Immature natural killer cell (primary cell): ENCODE measurements around the gene ZNF793. TPM values are rescaled to one million over a fixed set of nuclear protein-coding genes. Genes with fewer than 3 reads are reported as not detected.

Experiments used
- DNase-seq, 3 donors: peaks; one replicate each; pipeline ENCODE4 v3.0.0; 2022; ENCODE audit warnings: mixed read lengths in 1 of 3
- H3K27ac Mint-ChIP-seq, 6 donors: one replicate each; pipeline ENCODE4 v1.8.0; 2020; ENCODE audit warnings: mixed read lengths in 6 of 6, mild to moderate bottlenecking in 5 of 6, inconsistent platforms in 4 of 6, moderate library complexity in 3 of 6
- H3K27me3 Mint-ChIP-seq, 3 donors: one replicate each; pipeline ENCODE4 v1.8.0; 2020 to 2021; ENCODE audit warnings: low read depth in 3 of 3, mild to moderate bottlenecking in 3 of 3, mixed read lengths in 3 of 3, moderate library complexity in 3 of 3, inconsistent platforms in 1 of 3
- H3K36me3 Mint-ChIP-seq, 3 donors: one replicate each; pipeline ENCODE4 v1.8.0; 2020; ENCODE audit warnings: mixed read lengths in 3 of 3, inconsistent platforms in 2 of 3, mild to moderate bottlenecking in 2 of 3
- H3K4me1 Mint-ChIP-seq, 2 donors: one replicate each; pipeline ENCODE4 v1.8.0; 2020; ENCODE audit warnings: inconsistent platforms in 2 of 2, mild to moderate bottlenecking in 2 of 2, mixed read lengths in 2 of 2, moderate library complexity in 1 of 2
- H3K4me3 Mint-ChIP-seq, 5 donors: one replicate each; pipeline ENCODE4 v1.8.0; 2020; ENCODE audit warnings: mild to moderate bottlenecking in 5 of 5, mixed read lengths in 5 of 5, inconsistent platforms in 3 of 5, moderate library complexity in 3 of 5
- H3K9me3 Mint-ChIP-seq, 6 donors: one replicate each; pipeline ENCODE4 v1.8.0; 2020; ENCODE audit warnings: mild to moderate bottlenecking in 6 of 6, mixed read lengths in 6 of 6, inconsistent platforms in 4 of 6, moderate library complexity in 3 of 6
- polyA plus RNA-seq, 3 donors: library from polyadenylated mRNA; unstranded; fragments of 300-500 nt; fragmentation: Illumina TruSeq; gene quantifications; one replicate each; pipeline ENCODE4 v1.2.3, GENCODE V29; 2021

Gene ZNF793
- 1 to 10 TPM in 2 of 3 donors, under 1 TPM in 1; 0.13 to 3.0 (median 2.1) TPM for polyA plus RNA-seq

DNA sequence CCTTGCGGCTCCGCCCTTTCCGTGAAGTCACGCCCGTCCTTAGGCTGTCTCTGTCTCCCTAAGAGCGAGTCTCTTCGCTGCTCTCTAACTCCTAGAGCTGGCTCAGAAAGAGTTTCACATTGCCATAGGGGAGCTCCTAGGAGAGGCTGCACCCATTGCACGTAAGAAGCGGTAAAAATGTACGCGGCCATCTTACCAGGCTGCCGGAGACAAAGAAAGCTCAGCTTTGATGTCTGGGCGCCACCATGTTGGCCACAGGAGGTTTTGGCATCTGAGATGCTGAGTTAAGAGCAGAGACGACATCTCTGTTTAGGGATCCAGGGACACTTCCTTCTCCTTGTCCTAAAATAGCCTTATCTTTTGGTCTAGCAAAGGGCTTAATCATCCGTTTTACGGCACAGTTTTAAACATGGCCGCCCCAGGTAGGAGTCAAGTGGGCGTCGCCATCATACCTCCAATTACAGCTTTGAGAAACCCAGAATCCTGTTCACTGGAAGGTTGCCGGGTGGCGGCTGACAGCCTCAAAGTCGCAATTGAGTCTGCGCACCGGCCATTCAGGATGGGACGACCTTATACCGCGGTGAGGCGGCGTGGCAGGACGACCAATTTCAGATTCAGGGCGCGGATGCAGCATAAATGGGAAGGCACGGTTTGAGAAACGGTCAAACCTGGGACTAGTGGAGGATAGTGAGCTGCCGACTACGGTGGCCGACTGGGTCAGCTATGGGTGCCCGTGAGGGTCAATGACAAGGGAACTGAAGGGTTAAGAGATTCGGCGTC is at the start of gene ZNF793:
TSS of gene ZNF793 (plus strand) at position 553 of the 780 bp plus-strand sequence. CDS start 16,501 bp downstream, outside the sequence.
- DNase-seq: peak; percentile 81 to 84 (median 82)
- H3K27ac Mint-ChIP-seq: no peak within 1 kb of the TSS
- peaks cover 5 to 22% (median 11%) of the 10 kb centered on the region in 3 donors for H3K36me3 Mint-ChIP-seq
- peaks cover 0 to 7% (median 0%) of the 10 kb centered on the region in 3 donors for H3K27me3 Mint-ChIP-seq
- H3K9me3 Mint-ChIP-seq: peaks cover 0 to 5% (median 2%) of the 10 kb centered on the region in 6 donors
- no peaks in the 10 kb centered on the region for H3K4me1 Mint-ChIP-seq
- H3K4me3 Mint-ChIP-seq: no peak within 1 kb of the TSS

DNA sequence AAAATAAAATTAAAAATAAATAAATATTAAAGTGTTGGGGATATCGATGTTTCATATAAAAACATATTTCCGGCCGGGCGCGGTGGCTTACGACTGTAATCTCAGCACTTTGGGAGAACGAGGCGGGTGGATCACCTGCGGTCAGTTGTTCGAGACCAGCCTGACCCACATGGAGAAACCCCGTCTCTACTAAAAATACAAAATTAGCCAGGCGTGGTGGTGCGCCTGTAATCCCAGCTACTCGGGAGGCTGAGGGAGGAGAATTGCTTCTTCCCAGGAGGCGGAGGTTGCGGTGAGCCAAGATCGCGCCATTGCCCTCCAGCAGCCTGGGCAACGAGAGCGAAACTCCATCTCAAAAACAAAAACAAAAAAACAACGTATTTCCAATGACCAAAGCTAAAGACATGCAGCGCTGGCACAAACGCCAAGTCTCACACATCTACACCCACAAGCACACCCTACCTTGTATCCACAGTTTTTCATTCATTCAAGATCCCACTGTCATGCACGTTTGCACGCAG is 40.4 kb upstream of the ZNF793 start:
- H3K9me3 Mint-ChIP-seq: peaks cover 5 to 11% (median 8%) of the 10 kb centered on the region in 6 donors
- peaks cover 8 to 26% (median 25%) of the 10 kb centered on the region in 3 donors for H3K27me3 Mint-ChIP-seq
- H3K4me1 Mint-ChIP-seq: peaks cover 44 to 52% of the 10 kb centered on the region in 2 donors
- H3K4me3 Mint-ChIP-seq: peak overlapping the region; percentile 91 to 99 (median 97)
- H3K36me3 Mint-ChIP-seq: peaks cover 16 to 20% (median 20%) of the 10 kb centered on the region in 3 donors
- peak overlapping the region; percentile 97 to 99 (median 98) for H3K27ac Mint-ChIP-seq
- no peak for DNase-seq

DNA sequence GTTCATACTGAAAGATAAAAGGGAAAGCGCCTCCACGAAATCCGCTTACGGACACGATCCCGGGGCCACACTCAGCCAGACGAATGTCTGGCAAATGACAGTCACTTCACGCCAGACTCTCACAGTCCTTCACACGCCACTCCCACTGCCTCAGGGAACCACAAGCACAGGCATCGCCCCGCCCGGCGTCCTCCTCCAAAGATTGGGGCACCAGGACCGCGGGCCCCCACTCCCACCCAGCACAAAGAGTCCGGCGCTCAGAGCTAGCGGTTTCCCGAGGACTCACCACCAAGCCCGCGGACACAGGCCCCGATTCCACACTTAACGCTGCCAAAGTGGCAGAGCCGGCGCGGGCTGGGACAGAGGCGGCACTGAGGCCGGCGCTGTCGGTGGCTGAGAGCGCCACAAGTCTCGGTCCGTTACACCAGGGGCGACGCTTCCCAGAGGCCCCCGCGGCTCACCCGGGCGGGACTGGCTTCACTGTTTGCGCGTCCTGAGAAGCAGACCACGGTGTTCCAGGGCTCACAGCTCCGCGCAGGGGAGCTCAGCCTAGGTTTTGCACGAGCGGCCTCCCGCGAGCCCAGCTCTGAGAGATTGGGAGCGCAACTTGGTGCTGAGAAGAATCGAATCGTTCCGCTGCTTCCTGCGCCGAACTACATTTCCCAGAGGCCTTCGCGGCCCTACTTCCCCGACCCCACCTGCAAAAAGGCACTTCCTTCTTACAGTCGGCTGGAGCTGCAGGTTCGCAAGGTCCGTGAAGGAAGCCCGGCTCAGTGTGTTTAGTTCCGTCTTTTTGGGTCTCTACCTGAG is 39.7 kb upstream of the ZNF793 start, which contains the start of gene ZNF569:
TSS of gene ZNF569 (minus strand) at position 647 of the 810 bp plus-strand sequence. CDS start 22,523 bp downstream, outside the sequence.
- Mint-ChIP-seq H3K27me3 (peaks cover 8 to 26% (median 25%) of the 10 kb centered on the region in 3 donors), H3K36me3 (peaks cover 16 to 20% (median 20%) of the 10 kb centered on the region in 3 donors), H3K4me3 (peak within 1 kb of the TSS; percentile 91 to 99 (median 97)), H3K27ac (peak within 1 kb of the TSS; percentile 97 to 99 (median 98)), H3K4me1 (peaks cover 44 to 52% of the 10 kb centered on the region in 2 donors), H3K9me3 (peaks cover 5 to 11% (median 8%) of the 10 kb centered on the region in 6 donors)
- peak; percentile 87 to 90 (median 89) for DNase-seq

DNA sequence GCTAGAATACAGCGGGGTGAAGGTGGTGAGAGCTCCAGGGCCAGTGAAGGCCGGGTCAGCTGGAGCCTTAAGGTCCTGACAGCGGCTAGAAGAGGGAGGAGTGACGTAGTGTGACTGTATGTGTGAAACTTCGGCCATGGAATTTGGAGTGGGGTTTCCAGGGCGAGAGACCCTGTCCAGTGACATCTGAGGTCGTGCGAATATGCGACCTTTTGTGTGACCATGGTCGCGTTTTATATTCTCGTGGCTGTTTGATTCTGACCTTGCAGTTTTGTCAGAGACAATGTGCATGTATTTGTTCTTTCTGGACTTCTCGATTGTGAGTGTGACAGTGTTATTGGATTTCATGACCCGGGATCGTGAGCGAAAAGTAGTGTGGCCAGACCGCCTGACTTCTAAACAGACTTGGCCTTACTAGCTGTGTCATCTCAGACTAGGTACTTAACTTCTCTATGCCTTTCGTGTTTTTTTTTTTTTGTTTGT is 39.1 kb upstream of the ZNF793 start:
- no peak for DNase-seq
- H3K27me3 Mint-ChIP-seq: peaks cover 8 to 26% (median 25%) of the 10 kb centered on the region in 3 donors

DNA sequence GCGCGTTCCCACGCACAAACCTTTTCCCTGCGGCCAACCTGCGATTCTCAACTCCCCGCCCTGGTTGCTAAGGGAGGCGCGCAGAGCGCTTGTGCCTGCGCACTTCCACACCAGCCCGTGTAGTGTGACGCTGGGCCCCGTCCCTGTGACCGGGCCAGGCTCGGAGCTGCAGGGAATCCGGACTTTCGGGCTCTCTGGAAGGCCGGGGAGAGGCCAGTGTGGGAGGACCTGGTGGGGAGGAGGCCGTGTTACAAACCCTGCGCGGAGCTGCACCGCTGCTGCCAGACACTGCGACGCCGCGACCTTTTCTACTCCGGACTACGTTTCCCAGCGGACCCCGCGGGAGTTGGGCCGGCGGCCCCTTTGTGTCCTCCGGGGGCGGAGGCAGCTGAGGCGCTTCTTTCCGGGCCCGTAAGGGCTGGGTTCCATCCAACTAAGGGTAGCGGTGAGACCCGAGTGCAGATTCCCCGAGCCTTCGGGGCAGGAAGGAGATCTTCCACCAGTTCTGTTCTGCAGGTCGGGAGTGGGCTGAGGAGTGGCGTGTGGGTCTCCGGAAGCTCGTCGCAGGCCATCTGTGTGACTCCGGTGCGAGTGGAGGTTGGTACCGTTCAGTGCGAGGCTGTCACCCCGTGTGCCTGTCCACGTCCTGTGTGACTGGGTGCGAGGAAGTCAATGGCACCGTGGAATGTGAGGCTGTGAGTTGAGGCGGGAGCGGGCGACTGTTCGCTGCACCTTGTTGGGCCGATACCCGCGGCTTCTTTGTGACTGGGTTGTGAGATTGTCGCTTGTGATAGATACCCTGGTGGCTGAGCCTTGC is 37.6 kb upstream of the ZNF793 start, which contains the start of gene ZNF570:
TSS of gene ZNF570 (plus strand) at position 396 of the 817 bp plus-strand sequence. CDS start 999 bp downstream, outside the sequence.
- Mint-ChIP-seq H3K27ac (peak within 1 kb of the TSS; percentile 97 to 99 (median 98)), H3K36me3 (peaks cover 16 to 20% (median 19%) of the 10 kb centered on the region in 3 donors), H3K4me1 (peaks cover 44 to 52% of the 10 kb centered on the region in 2 donors), H3K4me3 (peak within 1 kb of the TSS; percentile 95 to 99 (median 97)), H3K27me3 (peaks cover 8 to 26% (median 25%) of the 10 kb centered on the region in 3 donors), H3K9me3 (peaks cover 5 to 11% (median 8%) of the 10 kb centered on the region in 6 donors)
- peak; percentile 85 to 87 (median 86) for DNase-seq

More for the DNA sequence above, 39.1 kb upstream of the ZNF793 start:
- H3K9me3 Mint-ChIP-seq: peaks cover 5 to 11% (median 8%) of the 10 kb centered on the region in 6 donors
- peaks cover 44 to 52% of the 10 kb centered on the region in 2 donors for H3K4me1 Mint-ChIP-seq
- peak overlapping the region; percentile 91 to 99 (median 97) for H3K4me3 Mint-ChIP-seq
- peaks cover 16 to 20% (median 20%) of the 10 kb centered on the region in 3 donors for H3K36me3 Mint-ChIP-seq
- H3K27ac Mint-ChIP-seq: peak overlapping the region; percentile 97 to 99 (median 98)

DNA sequence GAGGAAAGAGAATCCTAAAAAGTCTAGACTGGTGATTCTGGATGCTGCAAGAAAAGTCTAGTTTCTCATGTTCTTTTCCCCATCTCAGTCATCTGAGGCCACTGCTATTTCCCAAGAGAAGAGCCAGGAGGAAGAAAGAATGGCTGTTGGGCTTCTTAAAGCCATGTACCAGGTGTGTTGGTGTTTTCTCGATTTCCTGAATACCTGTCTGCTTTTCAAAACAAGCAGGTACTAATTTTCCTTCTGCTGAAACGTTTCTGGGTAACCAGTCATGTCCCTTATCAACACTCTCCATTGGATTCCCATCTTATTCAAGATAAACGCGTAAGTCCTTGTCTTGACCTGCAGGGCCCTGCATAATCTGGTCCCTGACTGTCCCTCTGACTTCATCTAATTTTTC is 36.5 kb upstream of the ZNF793 start:
- peaks cover 41 to 47% of the 10 kb centered on the region in 2 donors for H3K4me1 Mint-ChIP-seq
- peak overlapping the region; percentile 92 to 99 (median 97) for H3K4me3 Mint-ChIP-seq
- H3K9me3 Mint-ChIP-seq: peaks cover 5 to 11% (median 8%) of the 10 kb centered on the region in 6 donors
- H3K36me3 Mint-ChIP-seq: peaks cover 9 to 13% (median 13%) of the 10 kb centered on the region in 3 donors
- DNase-seq: no peak
- peak overlapping the region; percentile 95 to 99 (median 98) for H3K27ac Mint-ChIP-seq
- peaks cover 8 to 26% (median 25%) of the 10 kb centered on the region in 3 donors for H3K27me3 Mint-ChIP-seq

DNA sequence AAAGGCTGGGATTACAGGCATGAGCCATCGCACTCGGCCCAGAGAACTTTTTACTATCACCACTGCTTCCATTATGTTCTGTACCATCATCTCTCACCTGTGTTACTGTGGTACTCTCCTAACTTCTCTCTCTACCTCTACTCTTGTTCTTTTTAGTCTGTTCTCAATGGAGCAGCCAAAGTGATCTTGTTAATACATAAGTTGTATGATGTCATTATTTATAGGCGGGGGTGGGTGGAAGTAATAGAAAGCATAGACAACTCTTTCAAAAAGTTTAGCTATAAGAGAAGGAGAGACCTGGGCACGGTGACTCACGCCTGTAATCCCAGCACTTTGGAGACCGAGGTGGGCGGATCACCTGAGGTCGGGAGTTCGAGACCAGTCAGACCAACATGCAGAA is 34.6 kb upstream of the ZNF793 start:
- no peak for DNase-seq
- peaks cover 28 to 31% (median 29%) of the 10 kb centered on the region in 3 donors for H3K36me3 Mint-ChIP-seq
- peaks cover 11 to 23% (median 17%) of the 10 kb centered on the region in 6 donors for H3K9me3 Mint-ChIP-seq
- peaks cover 6 to 22% (median 18%) of the 10 kb centered on the region in 3 donors for H3K27me3 Mint-ChIP-seq
- peaks cover 30% of the 10 kb centered on the region in 2 donors for H3K4me1 Mint-ChIP-seq
- no peak overlapping the region for H3K27ac Mint-ChIP-seq
- no peak overlapping the region for H3K4me3 Mint-ChIP-seq

DNA sequence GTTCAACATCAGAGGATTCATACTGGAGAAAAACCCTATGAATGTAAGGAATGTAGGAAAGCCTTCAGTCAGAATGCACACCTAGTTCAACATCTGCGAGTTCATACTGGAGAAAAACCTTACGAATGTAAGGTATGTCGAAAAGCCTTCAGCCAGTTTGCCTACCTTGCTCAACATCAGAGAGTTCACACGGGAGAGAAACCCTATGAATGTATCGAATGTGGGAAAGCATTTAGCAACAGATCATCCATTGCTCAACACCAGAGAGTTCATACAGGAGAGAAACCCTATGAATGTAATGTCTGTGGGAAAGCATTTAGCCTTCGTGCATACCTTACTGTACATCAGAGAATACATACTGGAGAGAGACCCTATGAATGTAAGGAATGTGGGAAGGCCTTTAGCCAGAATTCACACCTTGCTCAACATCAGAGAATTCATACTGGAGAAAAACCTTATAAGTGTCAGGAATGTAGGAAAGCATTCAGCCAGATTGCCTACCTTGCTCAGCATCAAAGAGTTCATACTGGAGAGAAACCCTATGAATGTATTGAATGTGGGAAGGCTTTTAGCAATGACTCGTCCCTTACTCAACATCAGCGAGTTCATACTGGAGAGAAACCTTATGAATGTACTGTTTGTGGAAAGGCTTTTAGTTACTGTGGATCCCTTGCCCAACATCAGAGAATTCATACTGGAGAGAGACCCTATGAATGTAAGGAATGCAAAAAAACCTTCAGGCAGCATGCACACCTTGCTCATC is 22.2 kb upstream of the ZNF793 start:
- Mint-ChIP-seq H3K27me3 (peaks cover 0 to 5% (median 1%) of the 10 kb centered on the region in 3 donors), H3K27ac (peak overlapping the region in 1 of 6 donors; percentile 29), H3K4me3 (no peak overlapping the region), H3K9me3 (peaks cover 55 to 97% (median 90%) of the 10 kb centered on the region in 6 donors), H3K4me1 (peaks cover 0 to 4% of the 10 kb centered on the region in 2 donors), H3K36me3 (peaks cover 64 to 68% (median 67%) of the 10 kb centered on the region in 3 donors)
- DNase-seq: no peak

DNA sequence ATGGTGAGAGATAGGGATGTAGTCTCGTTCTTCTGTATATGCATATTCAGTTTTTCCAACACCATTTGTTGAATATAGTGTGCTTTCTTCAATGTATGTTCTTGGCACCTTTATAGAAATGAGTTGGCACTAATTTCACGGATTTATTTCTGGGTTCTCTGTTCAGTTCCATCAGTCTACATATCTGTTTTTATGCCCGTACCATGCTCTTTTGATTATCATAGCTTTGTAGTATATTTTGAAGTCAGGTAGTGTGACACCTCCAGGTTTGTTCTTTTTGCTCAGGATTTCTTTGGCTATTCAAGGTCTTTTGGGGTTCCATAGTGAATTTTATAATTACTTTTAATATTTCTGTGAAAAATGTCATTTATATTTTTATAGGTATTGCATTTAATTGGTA is 14.5 kb upstream of the ZNF793 start:
- peaks cover 12 to 30% (median 14%) of the 10 kb centered on the region in 3 donors for H3K36me3 Mint-ChIP-seq
- DNase-seq: no peak
- no peak overlapping the region for H3K4me3 Mint-ChIP-seq
- no peaks in the 10 kb centered on the region for H3K27me3 Mint-ChIP-seq
- no peak overlapping the region for H3K27ac Mint-ChIP-seq
- H3K9me3 Mint-ChIP-seq: peaks cover 29 to 88% (median 70%) of the 10 kb centered on the region in 6 donors
- H3K4me1 Mint-ChIP-seq: no peaks in the 10 kb centered on the region

DNA sequence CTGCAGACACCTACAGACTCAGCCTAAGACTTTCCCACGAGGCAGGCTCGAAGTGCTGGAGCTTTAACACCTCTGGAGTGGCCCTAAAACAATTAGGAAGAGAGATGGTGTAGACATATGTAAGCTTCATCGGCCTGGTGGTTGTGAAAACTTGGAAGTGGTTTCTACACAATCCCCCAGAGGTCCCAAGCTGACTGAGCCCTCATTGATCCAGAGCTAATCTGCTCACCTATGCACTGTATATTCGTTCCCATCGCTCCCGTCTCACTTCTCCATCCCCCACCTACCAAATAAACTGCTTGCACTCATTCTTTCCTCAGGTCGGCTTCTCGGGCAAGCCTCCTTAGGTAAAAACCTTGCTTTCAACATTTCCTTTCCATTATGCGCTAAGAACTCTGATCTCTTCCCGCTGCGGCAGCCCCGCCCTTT is 767 bp upstream of the ZNF793 start:
- no peaks in the 10 kb centered on the region for H3K4me1 Mint-ChIP-seq
- peaks cover 0 to 7% (median 2%) of the 10 kb centered on the region in 3 donors for H3K27me3 Mint-ChIP-seq
- H3K9me3 Mint-ChIP-seq: peaks cover 0 to 5% (median 2%) of the 10 kb centered on the region in 6 donors
- H3K27ac Mint-ChIP-seq: no peak overlapping the region
- no peak overlapping the region for H3K4me3 Mint-ChIP-seq
- H3K36me3 Mint-ChIP-seq: peaks cover 4 to 19% (median 11%) of the 10 kb centered on the region in 3 donors
- no peak for DNase-seq

DNA sequence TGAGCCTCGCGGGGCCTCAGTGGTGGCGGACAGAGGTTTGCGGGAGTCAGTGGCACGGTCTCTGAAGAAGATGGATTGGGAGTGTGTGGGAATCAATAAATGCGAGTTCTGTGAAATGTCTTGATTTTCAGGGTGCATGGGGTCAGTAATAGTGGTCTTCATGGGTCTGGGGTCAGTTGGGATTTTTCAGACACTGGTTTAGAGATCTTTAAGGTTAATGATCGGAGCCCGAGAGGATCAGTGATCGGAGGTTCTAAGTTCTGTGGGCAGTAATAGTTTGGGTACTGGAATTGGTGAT is 377 bp downstream of the ZNF793 start:
- Mint-ChIP-seq H3K9me3 (peaks cover 0 to 5% (median under 1%) of the 10 kb centered on the region in 6 donors), H3K36me3 (peaks cover 10 to 21% (median 11%) of the 10 kb centered on the region in 3 donors), H3K27me3 (peaks cover 0 to 7% (median 0%) of the 10 kb centered on the region in 3 donors), H3K4me1 (no peaks in the 10 kb centered on the region), H3K4me3 (no peak overlapping the region), H3K27ac (no peak overlapping the region)
- DNase-seq: no peak
